Duodenal mucosa (tissue), 2 donors: ENCODE results near the gene RASSF5.

Experiments used
- H3K27ac ChIP-seq: one replicate; pipeline ENCODE4 v1.7.0; 2013; ENCODE audit warnings: low read depth, low read length
- H3K27me3 ChIP-seq, 2 donors: one replicate each; pipeline ENCODE4 v1.7.0; 2013; ENCODE audit warnings: low read length in 2 of 2, control low read depth in 1 of 2; ENCODE audit not compliant: insufficient read depth in 2 of 2, control insufficient read depth in 1 of 2
- H3K36me3 ChIP-seq, 2 donors: one replicate each; pipeline ENCODE4 v1.7.0; 2013; ENCODE audit warnings: low read length in 2 of 2, control low read depth in 1 of 2; ENCODE audit not compliant: insufficient read depth in 2 of 2, control insufficient read depth in 1 of 2
- H3K4me1 ChIP-seq, 2 donors: one replicate each; pipeline ENCODE4 v1.7.0; 2013; ENCODE audit warnings: low read length in 2 of 2, control low read depth in 1 of 2; ENCODE audit not compliant: insufficient read depth in 2 of 2, control insufficient read depth in 1 of 2
- H3K4me3 ChIP-seq, 2 donors: one replicate each; pipeline ENCODE4 v1.7.0; 2013; ENCODE audit warnings: low read length in 2 of 2, low read depth in 1 of 2
- H3K9ac ChIP-seq, 2 donors: one replicate each; pipeline ENCODE4 v1.7.0; 2013; ENCODE audit warnings: low read length in 2 of 2, low read depth in 1 of 2
- H3K9me3 ChIP-seq, 2 donors: one replicate each; pipeline ENCODE4 v1.7.0; 2013; ENCODE audit warnings: low read length in 2 of 2, control low read depth in 1 of 2; ENCODE audit not compliant: control insufficient read depth in 1 of 2

The RASSF5 gene

DNA sequence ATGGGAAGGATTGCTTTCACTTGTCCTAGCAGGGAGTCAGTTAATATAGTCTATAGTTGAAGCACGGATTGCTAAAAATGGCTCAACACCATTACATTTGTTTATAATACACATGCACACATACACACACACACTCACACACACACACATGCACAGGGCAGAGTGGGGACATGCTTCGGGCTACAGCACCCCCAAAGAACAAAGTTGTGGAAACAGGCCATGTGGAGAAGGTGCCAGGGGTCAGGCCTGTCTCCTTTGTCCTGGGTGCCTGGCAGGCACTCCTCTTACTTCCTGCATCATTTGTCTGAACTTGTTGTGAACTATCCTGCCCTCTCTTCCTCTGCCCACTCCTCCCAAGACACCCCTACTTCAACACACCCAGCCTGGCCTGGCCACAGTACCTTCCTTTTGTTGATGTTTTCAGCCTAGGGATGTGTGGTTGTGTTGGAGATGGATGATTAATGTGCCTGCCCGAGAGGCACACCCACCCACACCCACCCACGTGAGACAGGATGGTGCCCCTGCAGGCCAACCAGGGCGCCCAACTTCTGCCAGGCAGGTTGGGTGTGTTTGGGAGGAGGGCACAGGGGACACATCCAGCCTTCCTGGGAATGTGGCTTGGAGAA lies 17.5 kb downstream of the RASSF5 start:
- H3K9ac ChIP-seq, result no peak overlapping the region
- H3K4me3 ChIP-seq, result no peak overlapping the region
- no peaks in the 10 kb centered on the region for H3K4me1 ChIP-seq
- no peaks in the 10 kb centered on the region for H3K9me3 ChIP-seq
- H3K36me3 ChIP-seq, result no peaks in the 10 kb centered on the region
- H3K27me3 ChIP-seq, result no peaks in the 10 kb centered on the region
- no peak overlapping the region for H3K27ac ChIP-seq

DNA sequence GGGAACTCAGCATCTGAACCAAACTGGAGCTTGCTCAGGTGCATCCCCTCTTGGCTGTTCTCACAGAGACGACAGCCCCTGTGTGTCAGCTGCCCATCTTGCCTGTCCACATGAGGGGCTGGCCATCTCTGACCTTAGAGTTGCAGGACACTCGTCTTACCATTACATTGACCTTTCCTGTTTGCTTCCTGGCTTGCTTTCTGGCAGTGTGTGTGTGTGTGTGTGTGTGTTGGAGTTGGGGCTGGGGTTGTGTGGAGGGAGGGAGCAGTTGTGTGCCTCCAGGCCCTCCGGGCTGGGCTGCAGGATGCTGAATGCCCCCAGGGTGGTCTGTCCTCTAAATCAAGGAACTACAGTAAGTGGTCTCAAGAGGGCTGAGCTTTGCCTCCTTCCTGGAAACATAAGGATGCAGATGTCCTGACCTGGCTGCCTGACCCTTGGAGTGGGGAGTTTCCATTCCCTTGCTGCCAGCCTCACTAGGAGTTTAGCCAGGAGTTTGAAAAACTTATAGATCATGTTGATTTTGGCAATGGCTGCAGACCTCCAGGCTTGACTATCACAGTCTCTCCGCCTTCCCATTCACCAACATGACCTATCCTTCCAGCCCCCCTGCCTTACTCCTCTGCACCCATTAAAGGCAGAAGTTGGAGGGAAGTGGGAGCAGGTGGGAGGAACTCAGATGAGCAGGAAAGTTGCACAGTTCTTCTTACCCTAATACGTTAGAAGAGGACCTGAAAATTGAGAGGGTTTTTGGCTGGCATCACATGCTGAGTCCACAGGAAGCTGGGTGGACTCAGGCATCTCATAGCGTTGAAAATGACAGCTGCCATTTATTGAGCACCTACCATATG lies 19.0 kb downstream of the RASSF5 start:
- Histone ChIP-seq H3K27ac (no peak overlapping the region), H3K27me3 (no peaks in the 10 kb centered on the region), H3K4me1 (no peaks in the 10 kb centered on the region), H3K9me3 (no peaks in the 10 kb centered on the region), H3K9ac (no peak overlapping the region), H3K36me3 (no peaks in the 10 kb centered on the region), H3K4me3 (no peak overlapping the region)

DNA sequence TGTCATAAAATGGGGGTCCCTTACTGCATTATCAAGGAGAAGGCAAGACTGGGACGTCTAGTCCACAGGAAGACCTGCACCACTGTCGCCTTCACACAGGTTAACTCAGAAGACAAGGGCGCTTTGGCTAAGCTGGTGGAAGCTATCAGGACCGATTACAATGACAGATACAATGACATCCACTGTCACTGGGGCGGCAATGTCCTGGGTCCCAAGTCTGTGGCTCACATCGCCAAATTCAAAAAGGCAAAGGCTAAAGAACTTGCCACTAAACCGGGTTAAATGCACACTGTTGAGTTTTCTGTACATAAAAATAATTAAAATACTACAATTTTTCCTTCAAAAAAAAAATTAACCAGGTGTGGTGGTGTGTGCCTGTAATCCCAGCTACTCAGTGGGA lies 22.1 kb downstream of the RASSF5 start:
- Histone ChIP-seq H3K36me3 (no peaks in the 10 kb centered on the region), H3K27ac (no peak overlapping the region), H3K4me1 (no peaks in the 10 kb centered on the region), H3K9me3 (no peaks in the 10 kb centered on the region), H3K9ac (no peak overlapping the region), H3K4me3 (no peak overlapping the region), H3K27me3 (no peaks in the 10 kb centered on the region)

DNA sequence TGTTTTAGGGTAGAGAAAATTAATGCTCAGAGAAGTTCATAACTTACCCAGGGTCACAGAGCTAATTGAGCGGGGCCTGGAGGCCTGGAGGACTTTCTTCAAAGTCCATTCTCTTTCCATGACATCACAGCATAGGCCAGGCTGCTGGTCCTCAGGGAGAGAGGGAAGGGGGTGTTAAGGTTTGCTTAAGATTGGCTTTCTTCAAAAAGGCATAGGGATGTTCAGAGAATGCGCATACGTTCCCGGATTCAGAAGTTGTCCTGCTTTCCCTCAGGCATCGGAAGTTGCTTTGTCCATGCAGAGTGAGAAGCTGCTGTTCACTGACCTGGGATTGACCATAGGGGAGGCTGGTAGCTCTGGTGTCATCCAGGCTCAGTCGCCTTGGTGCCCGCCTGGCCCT lies 25.0 kb downstream of the RASSF5 start:
- Histone ChIP-seq H3K36me3 (no peaks in the 10 kb centered on the region), H3K4me1 (no peaks in the 10 kb centered on the region), H3K9me3 (no peaks in the 10 kb centered on the region), H3K27ac (no peak overlapping the region), H3K27me3 (no peaks in the 10 kb centered on the region), H3K4me3 (no peak overlapping the region), H3K9ac (no peak overlapping the region)

DNA sequence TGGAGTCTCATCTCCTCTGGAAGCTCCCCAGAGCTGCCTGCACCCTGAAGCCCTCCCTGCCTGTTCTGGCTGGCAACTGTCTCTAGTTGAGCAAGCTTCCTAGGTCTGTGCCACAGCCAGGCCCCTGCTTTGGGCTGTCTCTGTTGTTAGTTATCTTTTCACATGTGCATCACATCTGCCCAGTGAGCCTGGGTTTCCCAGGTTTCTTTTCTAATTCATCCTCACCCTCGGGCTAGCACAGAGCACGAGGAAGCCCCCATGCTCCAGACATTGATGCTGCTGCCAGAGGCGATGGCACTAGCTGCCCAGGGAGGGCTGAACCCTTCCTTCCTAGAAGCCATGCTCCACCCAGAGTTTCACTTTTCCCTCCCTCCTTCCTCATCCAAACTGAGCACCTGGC lies 27.2 kb downstream of the RASSF5 start:
- no peak overlapping the region for H3K4me3 ChIP-seq
- H3K36me3 ChIP-seq, result peaks cover 0 to 3% of the 10 kb centered on the region in 2 donors
- H3K27ac ChIP-seq, result no peak overlapping the region
- no peaks in the 10 kb centered on the region for H3K27me3 ChIP-seq
- peaks cover 1 to 2% of the 10 kb centered on the region in 2 donors for H3K4me1 ChIP-seq
- no peak overlapping the region for H3K9ac ChIP-seq
- no peaks in the 10 kb centered on the region for H3K9me3 ChIP-seq

DNA sequence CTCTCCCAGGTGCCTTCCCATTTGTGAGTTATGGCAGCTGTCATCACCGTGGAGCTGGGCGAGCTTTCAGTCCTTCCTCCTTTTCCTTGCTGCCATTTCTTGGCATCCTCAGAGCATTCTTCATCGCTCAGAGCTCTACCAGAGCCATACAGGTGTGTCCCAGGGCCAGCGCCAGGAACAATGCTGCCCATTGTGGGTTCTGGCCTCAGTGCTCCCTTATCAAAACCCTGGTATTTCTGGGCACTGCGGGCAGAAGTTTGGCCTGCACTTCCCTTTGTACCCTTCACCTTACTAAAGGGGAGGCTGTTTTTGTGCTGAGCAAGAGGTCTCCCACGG lies 28.5 kb downstream of the RASSF5 start:
- no peaks in the 10 kb centered on the region for H3K27me3 ChIP-seq
- no peak overlapping the region for H3K4me3 ChIP-seq
- peaks cover 12 to 13% of the 10 kb centered on the region in 2 donors for H3K4me1 ChIP-seq
- no peak overlapping the region for H3K27ac ChIP-seq
- H3K36me3 ChIP-seq, result peaks cover 0 to 3% of the 10 kb centered on the region in 2 donors
- no peaks in the 10 kb centered on the region for H3K9me3 ChIP-seq
- no peak overlapping the region for H3K9ac ChIP-seq

DNA sequence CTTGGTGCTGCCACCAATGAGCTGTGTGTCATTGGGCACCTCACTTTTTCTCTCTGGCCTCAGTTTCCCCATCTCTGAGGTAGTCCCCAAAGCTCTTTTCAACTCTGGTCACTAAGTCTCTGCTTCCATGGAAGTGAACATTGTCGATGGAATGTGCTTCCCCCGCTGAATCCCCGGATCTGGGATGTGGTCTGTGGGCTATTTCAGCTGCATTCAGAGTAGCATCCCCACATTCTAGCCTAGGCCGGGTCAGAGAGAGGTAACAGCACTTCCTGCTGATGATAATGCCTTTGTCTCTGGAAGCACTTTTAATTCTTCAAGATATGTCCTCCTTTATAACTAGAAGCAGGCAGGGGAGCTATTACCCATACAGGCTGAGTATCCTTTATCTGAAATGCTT lies 29.8 kb downstream of the RASSF5 start:
- no peaks in the 10 kb centered on the region for H3K9me3 ChIP-seq
- peaks cover 12 to 13% of the 10 kb centered on the region in 2 donors for H3K4me1 ChIP-seq
- no peak overlapping the region for H3K27ac ChIP-seq

DNA sequence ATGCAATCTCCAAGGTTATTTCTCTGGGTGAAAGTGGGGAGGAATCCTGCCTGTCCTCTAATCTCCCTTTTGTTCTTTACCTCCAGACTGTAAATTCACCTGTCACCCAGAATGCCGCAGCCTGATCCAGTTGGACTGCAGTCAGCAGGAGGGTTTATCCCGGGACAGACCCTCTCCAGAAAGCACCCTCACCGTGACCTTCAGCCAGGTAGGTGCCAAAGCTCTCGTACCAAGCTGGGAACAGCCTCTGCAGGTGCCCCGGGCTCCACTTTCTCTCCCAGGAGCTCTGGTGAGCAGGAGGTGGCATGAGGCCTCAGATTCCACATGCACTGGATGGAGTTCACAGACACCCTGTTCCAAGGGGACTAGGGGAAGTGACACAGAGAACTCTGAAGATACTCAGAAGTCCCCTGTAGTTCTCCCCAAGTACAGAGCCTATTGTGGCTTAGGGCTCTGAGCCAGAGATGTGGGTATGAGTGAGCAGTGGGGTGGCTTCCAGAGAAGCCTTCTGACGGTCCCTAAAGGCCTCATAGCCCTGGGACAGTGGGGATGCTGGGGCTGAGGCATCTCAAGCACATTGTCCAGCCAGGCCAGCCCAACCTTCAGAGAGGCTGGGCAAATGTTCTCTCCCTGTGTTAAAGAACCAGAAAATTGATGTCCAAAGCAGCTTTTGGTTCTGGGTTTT lies 30.9 kb downstream of the RASSF5 start:
- no peak overlapping the region for H3K27ac ChIP-seq

More for the DNA sequence above, 29.8 kb downstream of the RASSF5 start:
- peaks cover 0 to 3% of the 10 kb centered on the region in 2 donors for H3K36me3 ChIP-seq
- H3K4me3 ChIP-seq, result no peak overlapping the region
- no peaks in the 10 kb centered on the region for H3K27me3 ChIP-seq
- no peak overlapping the region for H3K9ac ChIP-seq

DNA sequence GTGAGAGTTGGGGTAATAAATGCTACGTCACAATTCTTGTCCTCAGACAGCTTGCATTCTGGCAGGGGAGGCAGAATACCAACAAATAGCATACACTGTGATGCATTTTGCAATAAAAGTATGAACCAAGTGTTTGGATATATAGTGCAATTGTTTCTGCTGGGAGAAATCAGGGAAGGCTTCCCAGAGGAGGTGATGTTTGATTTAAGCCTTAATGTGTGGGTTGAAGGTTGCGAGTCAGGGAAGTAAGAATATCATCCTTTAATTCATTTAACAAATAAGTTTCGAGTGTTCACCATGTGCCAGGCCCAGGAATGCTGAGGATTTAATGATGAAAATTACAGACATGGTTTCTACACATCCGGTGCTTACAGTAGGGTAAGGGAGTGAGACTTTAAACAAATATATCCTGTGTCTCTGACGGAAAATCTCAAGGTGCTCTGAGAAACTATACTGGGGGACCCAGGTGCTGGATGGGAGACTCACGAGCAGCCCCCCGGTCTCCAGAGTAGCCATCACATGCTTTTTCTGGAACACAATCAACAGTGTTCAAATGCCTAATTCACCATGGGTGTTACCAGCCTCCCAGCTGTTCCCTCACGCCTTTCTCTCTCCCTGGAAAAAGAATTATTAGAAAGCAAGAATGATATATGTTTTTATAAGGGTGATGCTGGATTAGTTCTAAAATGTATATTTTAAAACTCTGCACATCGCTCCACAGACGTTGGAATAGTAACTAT lies 31.7 kb downstream of the RASSF5 start:
- Histone ChIP-seq H3K9ac (no peak overlapping the region), H3K27me3 (no peaks in the 10 kb centered on the region), H3K9me3 (no peaks in the 10 kb centered on the region), H3K36me3 (peaks cover 0 to 3% of the 10 kb centered on the region in 2 donors), H3K4me3 (no peak overlapping the region), H3K4me1 (peaks cover 12 to 13% of the 10 kb centered on the region in 2 donors), H3K27ac (no peak overlapping the region)

More for the DNA sequence above, 30.9 kb downstream of the RASSF5 start:
- Histone ChIP-seq H3K9me3 (no peaks in the 10 kb centered on the region), H3K9ac (no peak overlapping the region), H3K36me3 (peaks cover 0 to 3% of the 10 kb centered on the region in 2 donors), H3K27me3 (no peaks in the 10 kb centered on the region), H3K4me1 (peaks cover 12 to 13% of the 10 kb centered on the region in 2 donors), H3K4me3 (no peak overlapping the region)
